GM12892 (cell line): ENCODE results near the gene RCL1.

Experiments used
- POLR2A ChIP-seq: IDR thresholded peaks from 2 replicates; pipeline ENCODE4 v1.6.1; 2011; ENCODE audit warnings: low read depth, low read length, control low read depth
- POLR2AphosphoS5 ChIP-seq: IDR thresholded peaks from 2 replicates; pipeline ENCODE4 v1.6.1; 2011; ENCODE audit warnings: low read depth, low read length, control low read depth
- TAF1 ChIP-seq: IDR thresholded peaks from 2 replicates; pipeline ENCODE4 v1.6.1; 2011; ENCODE audit warnings: low read depth, mild to moderate bottlenecking, control low read depth, low read length, borderline replicate concordance

- TF ChIP-seq TAF1 = no peak
- no peak for TF ChIP-seq POLR2AphosphoS5
- TF ChIP-seq POLR2A = no peak
Measured at GRCh38 chr9:4833781-4834560, 41.2 kb downstream of the RCL1 start.
